ENCODE measurements around the gene VIM. TPM values are rescaled to one million over a fixed set of nuclear protein-coding genes. Genes with fewer than 3 reads are reported as not detected.

VIM gene
- total RNA-seq, 1 donor from 2014 or later = 3,295 TPM

DNA sequence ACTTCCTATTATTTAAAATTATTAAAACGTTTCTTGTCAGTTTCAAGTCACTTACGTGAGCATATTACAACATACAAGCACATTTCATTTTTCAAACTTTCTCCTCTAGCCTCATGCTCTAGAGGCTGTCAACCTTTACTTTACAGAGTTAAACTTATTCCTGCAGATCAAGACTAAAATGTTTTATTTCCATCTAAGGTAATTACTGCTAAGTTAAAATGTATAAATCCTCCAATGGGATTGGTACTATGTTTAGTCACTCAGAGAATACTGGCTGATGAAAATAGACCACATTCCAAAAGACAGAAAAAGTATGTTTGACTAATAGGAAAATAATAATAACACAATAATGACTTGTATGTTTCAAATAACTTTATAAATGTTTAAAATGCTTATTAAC, 18.2 kb upstream of the VIM start:
- no peak for DNase-seq (ENCODE audit: low spot score)

DNA sequence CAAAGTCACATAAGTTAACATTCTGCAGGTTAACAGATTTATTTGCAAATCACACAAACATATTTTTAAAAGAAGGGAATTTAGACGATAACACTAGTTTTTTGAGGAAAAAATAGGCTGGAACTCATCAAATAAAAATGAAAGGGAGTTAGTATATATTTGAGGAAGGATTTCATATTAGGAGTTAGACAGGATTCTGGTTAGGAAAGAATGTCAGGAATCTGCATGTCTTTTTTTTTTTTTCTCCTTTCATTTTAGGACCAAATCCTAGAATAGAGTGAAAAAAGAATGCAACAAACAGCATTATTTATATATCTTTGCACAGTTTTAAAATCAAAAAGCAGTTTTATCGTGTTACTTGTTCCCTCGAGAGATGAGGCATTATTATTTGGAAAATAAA, 17.7 kb upstream of the VIM start:
- DNase-seq (ENCODE audit: low spot score) = peak; percentile 67

DNA sequence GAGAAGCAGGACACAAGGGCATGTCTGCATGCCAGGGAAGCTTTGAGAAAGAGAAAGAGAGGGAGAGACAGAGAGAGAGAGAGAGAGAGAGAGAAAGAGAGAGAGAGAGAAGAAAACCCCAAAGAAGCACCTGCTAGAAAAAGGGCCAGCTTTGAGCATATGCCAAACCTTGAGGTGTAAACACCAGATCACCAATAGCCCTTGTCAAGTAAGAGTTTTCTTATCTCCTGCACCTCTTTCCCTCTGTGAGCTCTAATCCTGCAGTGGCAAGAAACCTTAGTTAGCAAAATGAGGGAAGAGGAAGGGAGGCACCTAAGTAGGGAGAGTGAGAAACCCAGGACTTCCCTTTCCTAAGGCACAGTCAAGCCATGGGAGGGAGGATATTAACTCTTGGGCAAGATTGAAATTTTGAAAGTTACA, 15.2 kb upstream of the VIM start:
- DNase-seq (ENCODE audit: low spot score) = no peak

- no peak for DNase-seq (ENCODE audit: low spot score)
Observed at GRCh38 chr10:17213646-17214349, 14.2 kb upstream of the VIM start.

GRCh38 chr10:17214526-17214925, 13.5 kb upstream of the VIM start:
- DNase-seq (ENCODE audit: low spot score) = peak; percentile 57

DNA sequence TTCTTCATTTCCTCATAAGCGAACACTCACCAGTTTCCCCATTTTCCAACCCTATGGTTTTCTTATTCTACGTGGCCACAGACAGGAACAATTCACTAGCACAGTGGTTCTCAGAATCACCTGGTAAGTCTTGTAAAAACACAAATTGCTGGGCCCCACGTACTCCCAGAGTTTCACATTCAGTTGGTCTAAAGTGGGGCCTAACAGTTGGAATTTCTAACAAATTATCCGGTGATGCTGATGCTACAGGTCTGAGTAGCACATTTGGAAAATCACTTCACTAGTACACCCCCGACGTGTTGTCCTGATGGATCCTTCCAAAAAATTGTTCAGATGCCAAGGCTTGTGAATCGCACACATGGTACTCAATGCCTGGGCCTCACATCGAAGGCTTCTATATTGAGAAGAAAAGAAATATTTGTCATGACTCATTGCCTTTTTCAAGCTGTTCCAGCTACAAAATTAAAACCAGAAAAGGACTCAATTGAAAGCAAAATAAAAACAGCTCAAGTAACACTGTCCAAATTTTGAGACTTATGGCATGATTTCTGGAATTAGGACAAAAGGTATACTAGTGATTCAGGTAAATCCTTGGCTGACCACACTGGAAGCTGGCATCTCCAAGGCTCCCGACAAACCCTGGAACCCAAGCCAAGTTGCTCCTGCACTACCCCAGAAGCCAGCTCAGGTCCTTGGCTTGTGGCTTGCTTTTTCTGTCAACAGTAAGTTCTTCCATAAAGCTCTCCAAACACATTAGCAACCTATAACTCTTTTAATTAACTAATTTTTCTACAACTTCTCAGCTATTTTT, 12.9 kb upstream of the VIM start:
- DNase-seq (ENCODE audit: low spot score) = peak; percentile 53

DNA sequence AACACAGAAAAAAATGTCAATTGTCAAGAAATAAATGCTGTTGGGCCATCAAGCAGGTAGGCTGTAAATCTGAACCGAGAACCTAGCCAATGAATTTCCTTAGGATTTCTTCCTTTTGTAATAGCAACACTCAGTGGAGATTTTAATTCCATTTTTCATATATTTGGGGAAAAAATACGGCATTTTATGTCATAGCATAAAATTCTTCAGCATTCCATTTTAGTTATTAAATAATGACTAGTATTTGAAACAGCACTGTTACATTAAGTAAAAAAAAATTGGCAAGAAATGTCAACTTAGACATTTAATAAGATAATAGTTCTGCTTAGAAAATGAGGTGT, 12.3 kb upstream of the VIM start:
- DNase-seq (ENCODE audit: low spot score) = no peak

DNA sequence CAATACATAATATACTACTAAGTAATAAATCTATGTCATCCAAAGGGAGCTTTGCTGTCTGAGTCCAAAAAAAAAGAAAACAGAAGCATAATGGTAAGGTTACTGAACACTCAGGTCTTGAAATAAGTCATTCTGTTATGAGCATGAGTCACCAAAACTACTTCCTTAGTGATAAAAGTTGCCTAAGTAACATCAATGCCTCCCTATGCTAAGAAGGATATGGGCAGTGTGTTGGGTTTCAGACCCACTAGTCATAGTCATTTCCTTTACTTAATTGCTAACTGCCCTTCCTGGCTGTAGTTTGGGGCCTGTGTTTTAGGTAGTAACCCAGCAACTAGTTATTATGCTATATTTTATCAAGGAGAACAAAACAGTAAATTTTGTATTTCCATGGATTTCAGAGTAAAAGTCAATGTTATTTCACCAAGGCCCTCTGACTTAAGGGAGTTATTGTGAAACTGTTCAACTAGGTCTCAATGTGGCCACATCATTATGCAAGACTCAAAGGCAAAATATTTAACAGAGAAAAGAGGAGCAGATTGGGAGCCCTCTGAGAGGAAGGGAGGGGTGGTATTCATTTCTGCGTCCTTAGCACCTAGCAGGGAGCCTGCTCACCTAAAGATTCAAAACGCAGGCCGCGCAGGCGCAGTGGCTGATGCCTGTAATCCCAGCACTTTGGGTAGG, 11.7 kb upstream of the VIM start:
- peak; percentile 80 for DNase-seq (ENCODE audit: low spot score)

DNA sequence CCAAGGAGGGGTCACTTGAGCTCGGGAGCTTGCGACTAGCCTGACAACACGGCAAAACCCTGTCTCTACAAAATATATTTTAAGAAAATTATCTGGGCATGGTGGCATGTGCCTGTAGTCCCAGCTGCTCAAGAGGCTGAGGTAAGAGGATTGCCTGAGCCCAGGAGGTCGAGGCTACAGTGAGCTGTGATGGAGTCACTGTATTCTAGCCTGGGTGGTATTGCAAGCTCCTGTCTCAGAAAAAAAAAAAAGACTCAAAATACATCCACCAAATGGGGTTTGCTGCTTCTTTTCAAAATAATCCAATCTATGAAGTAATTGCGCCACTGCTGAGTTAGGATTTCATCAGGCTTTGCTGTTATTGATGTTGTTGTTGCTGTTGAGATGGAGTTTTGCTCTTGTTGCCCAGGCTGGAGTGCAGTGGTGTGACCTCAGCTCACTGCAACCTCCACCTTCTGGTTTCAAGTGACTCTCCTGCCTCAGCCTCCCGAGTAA, 11.1 kb upstream of the VIM start:
- DNase-seq (ENCODE audit: low spot score) = peak; percentile 66

- peak; percentile 75 for DNase-seq (ENCODE audit: low spot score)
Observed at GRCh38 chr10:17217631-17218232, 10.3 kb upstream of the VIM start.

- no peak for DNase-seq (ENCODE audit: low spot score)
Observed at GRCh38 chr10:17219024-17219423, 9.0 kb upstream of the VIM start.

DNA sequence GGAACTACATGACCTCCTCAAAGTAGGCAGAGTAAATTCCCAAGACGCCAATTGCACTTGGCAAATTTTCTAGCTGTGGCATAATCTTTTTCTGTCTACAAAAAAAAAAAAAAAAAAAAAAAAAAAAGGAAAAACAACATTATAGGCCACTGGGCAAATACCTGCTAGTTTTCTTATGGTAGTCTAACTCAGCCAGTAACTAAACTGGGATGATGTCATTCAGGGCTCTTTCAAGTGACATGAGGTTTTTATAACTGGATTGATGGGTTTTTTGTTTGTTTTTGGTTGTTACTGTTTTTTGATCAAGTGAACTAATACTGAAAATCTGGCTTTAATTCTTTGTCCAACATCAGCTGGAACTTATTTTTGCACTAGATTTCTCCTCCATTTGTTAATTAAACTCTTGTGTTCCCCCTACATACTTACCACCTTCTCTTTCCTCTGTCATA, 7.4 kb upstream of the VIM start:
- no peak for DNase-seq (ENCODE audit: low spot score)

- DNase-seq (ENCODE audit: low spot score) = no peak
Observed at GRCh38 chr10:17222329-17222728, 5.7 kb upstream of the VIM start.

- no peak for DNase-seq (ENCODE audit: low spot score)
Observed at GRCh38 chr10:17225808-17226207, 2.2 kb upstream of the VIM start.

DNA sequence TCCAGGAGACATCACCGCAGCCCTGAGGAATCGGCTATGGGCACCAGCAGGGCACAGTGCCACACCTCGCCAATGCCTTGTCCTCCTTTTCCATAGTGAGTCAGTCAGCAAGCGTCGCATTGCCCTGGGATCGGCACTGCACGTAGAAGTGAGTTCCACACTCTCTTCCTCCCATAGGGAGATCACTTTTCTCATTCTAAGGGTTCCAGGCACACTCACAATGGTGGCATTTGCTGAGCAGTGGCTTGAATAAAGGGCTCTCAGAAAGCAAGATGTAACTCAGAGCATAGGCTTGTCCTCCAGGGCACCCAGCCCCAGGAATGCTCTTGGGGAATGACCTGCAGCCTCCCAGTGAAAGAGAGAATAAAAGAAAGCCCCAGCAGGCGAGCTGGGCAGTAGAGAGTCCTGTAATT, 1.1 kb upstream of the VIM start:
- no peak for DNase-seq (ENCODE audit: low spot score)

DNA sequence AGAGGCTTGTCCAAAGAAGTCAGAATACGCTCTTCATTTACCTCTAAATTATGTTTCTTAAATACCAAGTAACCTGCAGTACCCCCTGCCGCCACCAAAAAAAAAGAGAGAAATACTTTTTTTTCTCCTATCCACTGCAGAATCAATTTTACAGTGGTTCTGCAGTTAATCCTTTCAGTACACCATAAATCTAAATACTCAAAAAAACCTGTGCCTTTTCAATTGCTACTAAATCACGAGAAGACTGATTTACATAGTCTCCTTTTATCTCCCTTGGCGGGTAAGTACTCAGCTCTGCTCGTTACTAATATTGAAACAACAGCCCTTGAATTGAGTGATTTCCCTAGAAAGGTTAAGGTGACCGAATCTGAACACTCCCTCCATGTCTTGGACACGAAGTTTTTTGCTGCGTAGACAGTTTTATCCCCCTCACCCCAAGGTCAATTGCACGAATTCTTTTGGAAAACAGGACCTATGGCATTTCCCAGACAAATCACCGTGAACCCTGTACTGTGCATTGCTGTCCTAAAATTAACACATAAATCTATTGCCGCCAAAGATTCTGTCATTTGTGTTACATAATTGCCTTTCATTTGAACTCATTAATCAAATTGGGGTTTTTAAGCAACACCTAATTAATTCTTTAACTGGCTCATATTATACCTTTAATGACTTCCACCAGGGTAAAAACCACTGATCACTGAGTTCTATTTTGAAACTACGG, 512 bp upstream of the VIM start:
- peak; percentile 50 for DNase-seq (ENCODE audit: low spot score)

DNA sequence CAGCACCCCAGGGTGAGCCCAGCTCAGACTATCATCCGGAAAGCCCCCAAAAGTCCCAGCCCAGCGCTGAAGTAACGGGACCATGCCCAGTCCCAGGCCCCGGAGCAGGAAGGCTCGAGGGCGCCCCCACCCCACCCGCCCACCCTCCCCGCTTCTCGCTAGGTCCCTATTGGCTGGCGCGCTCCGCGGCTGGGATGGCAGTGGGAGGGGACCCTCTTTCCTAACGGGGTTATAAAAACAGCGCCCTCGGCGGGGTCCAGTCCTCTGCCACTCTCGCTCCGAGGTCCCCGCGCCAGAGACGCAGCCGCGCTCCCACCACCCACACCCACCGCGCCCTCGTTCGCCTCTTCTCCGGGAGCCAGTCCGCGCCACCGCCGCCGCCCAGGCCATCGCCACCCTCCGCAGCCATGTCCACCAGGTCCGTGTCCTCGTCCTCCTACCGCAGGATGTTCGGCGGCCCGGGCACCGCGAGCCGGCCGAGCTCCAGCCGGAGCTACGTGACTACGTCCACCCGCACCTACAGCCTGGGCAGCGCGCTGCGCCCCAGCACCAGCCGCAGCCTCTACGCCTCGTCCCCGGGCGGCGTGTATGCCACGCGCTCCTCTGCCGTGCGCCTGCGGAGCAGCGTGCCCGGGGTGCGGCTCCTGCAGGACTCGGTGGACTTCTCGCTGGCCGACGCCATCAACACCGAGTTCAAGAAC, 1.1 kb downstream of the VIM start:
- peak; percentile 90 for DNase-seq (ENCODE audit: low spot score)

DNA sequence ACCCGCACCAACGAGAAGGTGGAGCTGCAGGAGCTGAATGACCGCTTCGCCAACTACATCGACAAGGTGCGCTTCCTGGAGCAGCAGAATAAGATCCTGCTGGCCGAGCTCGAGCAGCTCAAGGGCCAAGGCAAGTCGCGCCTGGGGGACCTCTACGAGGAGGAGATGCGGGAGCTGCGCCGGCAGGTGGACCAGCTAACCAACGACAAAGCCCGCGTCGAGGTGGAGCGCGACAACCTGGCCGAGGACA, 1.6 kb downstream of the VIM start:
- no peak for DNase-seq (ENCODE audit: low spot score)

DNA sequence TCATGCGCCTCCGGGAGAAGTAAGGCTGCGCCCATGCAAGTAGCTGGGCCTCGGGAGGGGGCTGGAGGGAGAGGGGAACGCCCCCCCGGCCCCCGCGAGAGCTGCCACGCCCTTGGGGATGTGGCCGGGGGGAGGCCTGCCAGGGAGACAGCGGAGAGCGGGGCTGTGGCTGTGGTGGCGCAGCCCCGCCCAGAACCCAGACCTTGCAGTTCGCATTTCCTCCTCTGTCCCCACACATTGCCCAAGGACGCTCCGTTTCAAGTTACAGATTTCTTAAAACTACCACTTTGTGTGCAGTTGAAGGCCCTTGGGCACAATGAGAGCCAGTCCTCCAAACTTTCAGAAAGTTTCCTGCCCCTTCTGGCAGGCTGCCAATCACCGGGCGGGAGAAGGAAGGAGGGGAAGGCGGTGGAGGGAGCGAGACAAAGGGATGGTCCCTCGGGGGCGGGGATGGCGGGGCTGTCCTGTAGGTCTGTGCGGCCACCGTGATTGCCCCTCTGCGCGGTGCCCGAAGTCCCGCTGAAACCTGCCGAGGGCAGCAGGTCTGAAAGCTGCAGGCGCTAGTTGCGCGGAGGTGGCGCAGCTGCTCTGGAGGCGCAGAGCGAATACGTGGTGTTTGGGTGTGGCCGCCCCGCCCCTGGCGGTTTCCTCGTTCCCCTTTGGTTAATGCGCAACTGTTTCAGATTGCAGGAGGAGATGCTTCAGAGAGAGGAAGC, 2.1 kb downstream of the VIM start:
- peak; percentile 87 for DNase-seq (ENCODE audit: low spot score)

- DNase-seq (ENCODE audit: low spot score) = no peak
Observed at GRCh38 chr10:17231788-17232187, 3.7 kb downstream of the VIM start.

Measured in umbilical cord (tissue), 2 donors.